Measurements from ENCODE around the gene TIAM1. TPM values are rescaled to one million over a fixed set of nuclear protein-coding genes. Genes with fewer than 3 reads are reported as not detected.

The TIAM1 gene
- total and polyA plus RNA-seq, 2 of the 8 experiments (the other 6 are each of a cell fraction or from before 2014, with no cell fraction given) = 10.1 to 30.7 TPM

DNA sequence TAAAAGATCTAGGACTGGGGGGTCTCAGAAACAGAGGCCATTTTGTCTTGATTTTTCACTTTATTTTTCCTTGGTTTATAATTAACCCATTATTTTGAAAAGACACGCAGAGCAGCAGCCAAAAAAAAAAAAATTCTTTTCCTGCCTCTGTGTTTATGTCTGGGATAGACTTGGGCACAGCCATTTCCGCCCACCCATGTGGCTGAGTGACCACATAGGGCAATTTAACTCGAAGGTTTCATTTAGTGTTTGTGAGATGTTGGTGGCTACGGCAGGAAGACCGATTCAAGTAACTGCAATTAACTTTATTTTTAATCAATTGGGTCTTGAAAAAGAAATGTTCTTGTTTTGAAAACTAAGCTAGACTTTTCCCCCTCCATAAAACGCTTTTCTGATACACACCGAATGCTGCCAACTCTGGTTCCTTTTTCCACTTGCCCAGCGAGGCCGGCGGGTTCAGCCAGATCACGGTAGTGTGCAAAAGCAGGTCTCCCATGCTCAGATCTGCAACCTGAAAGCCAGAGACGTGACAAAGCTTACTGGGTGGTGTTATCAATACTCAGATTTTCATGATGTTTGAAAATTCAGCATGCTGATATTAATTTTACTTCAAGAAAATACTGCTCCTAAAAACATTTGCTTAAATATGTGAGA, 208.4 kb downstream of the TIAM1 start:
- Histone ChIP-seq H3K9ac (replicated peaks in 1 of 4; ENCODE audit: extremely low read depth in 1 of 4, low read depth in 3 of 4, low read length in 3 of 4) (no peak overlapping the region), H2BK12ac (ENCODE audit: low read depth, low read length) (no peak overlapping the region), H3K4me2 (ENCODE audit: insufficient read depth in 1 of 2, low read depth in 2 of 2, low read length in 2 of 2) (no peak overlapping the region), H3K79me1 (ENCODE audit: low read depth, low read length) (no peaks in the 10 kb centered on the region), H2AK5ac (ENCODE audit: low read depth, low read length) (no peak overlapping the region), H2BK120ac (replicated peaks; ENCODE audit: low read depth, low read length) (no peak overlapping the region), H2BK15ac (ENCODE audit: low read length) (no peak overlapping the region), H3K36me3 (ENCODE audit: control insufficient read depth in 2 of 4, insufficient read depth in 4 of 4, low read length in 3 of 4) (no peaks in the 10 kb centered on the region; a peak in 2 of 8 replicates), H3K27me3 (replicated peaks in 1 of 4; ENCODE audit: control insufficient read depth in 3 of 4, extremely low read depth in 1 of 4, insufficient read depth in 3 of 4, low read length in 3 of 4) (no peaks in the 10 kb centered on the region), H3K4me1 (replicated peaks in 1 of 4; ENCODE audit: control insufficient read depth in 3 of 4, insufficient read depth in 4 of 4, low read length in 3 of 4) (no peaks in the 10 kb centered on the region), H3K9me3 (ENCODE audit: insufficient read depth in 2 of 2, low read depth in 1 of 2, low read length in 1 of 2) (no peaks in the 10 kb centered on the region), H4K91ac (replicated peaks; ENCODE audit: insufficient read length, low read length) (no peak overlapping the region), H3K14ac (ENCODE audit: insufficient read length) (no peak overlapping the region), H3K18ac (ENCODE audit: extremely low read depth, low read length) (no peak overlapping the region), H3K4ac (replicated peaks; ENCODE audit: insufficient read length, low read depth, low read length) (no peak overlapping the region), H4K5ac (ENCODE audit: insufficient read length, low read depth, low read length) (no peak overlapping the region), H2BK5ac (ENCODE audit: low read depth, low read length) (no peak overlapping the region), H3K27ac (ENCODE audit: low read depth, low read length) (no peak overlapping the region), H3K23me2 (ENCODE audit: low read depth, low read length) (no peaks in the 10 kb centered on the region), H3K4me3 (ENCODE audit: extremely low read depth in 1 of 4, insufficient read depth in 2 of 4, low read depth in 3 of 4, low read length in 4 of 4) (no peak overlapping the region), H2BK20ac (ENCODE audit: low read length) (no peak overlapping the region), H2AFZ (ENCODE audit: low read length) (no peak overlapping the region), H3K23ac (ENCODE audit: insufficient read length) (no peak overlapping the region), H3K79me2 (ENCODE audit: control insufficient read depth in 1 of 2, insufficient read depth in 2 of 2, low read length in 2 of 2) (no peaks in the 10 kb centered on the region), H4K20me1 (replicated peaks in 1 of 2; ENCODE audit: control insufficient read depth in 1 of 2, insufficient read depth in 2 of 2, low read length in 2 of 2) (no peaks in the 10 kb centered on the region), H3K56ac (replicated peaks; ENCODE audit: insufficient read length, low read depth, low read length) (no peak overlapping the region), H4K8ac (ENCODE audit: extremely low read depth, insufficient read depth, low read length) (no peak overlapping the region)
- FAIRE-seq (no peak), DNase-seq (ENCODE audit: low read depth in 1 of 2, low spot score in 2 of 2) (no peak)
- ChIA-PET POLR2A (ENCODE audit: partially characterized antibody) (no interaction called here), CTCF (ENCODE audit: partially characterized antibody) (interaction anchor here (0.7 to 1.6 kb wide), 3 partner anchors 45 to 1187 kb away, joined by 4 to 5 read pairs (median 4); no protein-coding TSS in a partner anchor)
- 91% methylated on average over 12 of the region's 12 CpGs; no CpG with 5 or more reads in 1 of the 2 experiments for WGBS, 2 experiments (ENCODE audit: extremely low coverage in 1 of 2, insufficient coverage in 1 of 2, insufficient read length in 1 of 2, insufficient replicate concordance in 2 of 2, low coverage in 1 of 2, low lambda C conversion rate in 2 of 2, missing lambda C conversion rate in 1 of 2)
- no peak for TF ChIP-seq CEBPB (IDR thresholded peaks at IDR 0.05; ENCODE audit: low read depth, low read length)
- no peak for TF ChIP-seq CHD2 (IDR thresholded peaks at IDR 0.05; ENCODE audit: low read length)
- TF ChIP-seq HDAC2 (IDR thresholded peaks at IDR 0.05; ENCODE audit: borderline replicate concordance in 1 of 2, low read depth in 2 of 2, low read length in 2 of 2) = no peak
- no peak for TF ChIP-seq JUND (IDR thresholded peaks at IDR 0.05; ENCODE audit: low read length)
- no peak for TF ChIP-seq SIRT6 (IDR thresholded peaks at IDR 0.05; ENCODE audit: low read length)
- TF ChIP-seq SRF (IDR thresholded peaks at IDR 0.05; ENCODE audit: low read depth, low read length) = no peak
- no peak for TF ChIP-seq TBP (IDR thresholded peaks at IDR 0.05; ENCODE audit: low read depth, low read length)
- no peak for TF ChIP-seq SIN3A (conservative IDR thresholded peaks at IDR 0.05 in 1 of 2, IDR thresholded peaks at IDR 0.05 in 1 of 2; ENCODE audit: low read depth in 1 of 2, low read length in 2 of 2)
- no peak for TF ChIP-seq CBX8 (IDR thresholded peaks at IDR 0.05; ENCODE audit: borderline replicate concordance, low read depth, low read length)
- TF ChIP-seq CTBP2 (IDR thresholded peaks at IDR 0.05; ENCODE audit: borderline replicate concordance, insufficient read depth, insufficient read length, low read length) = no peak
- TF ChIP-seq SUZ12 (IDR thresholded peaks at IDR 0.05; ENCODE audit: low read length) = no peak
